ENCODE measurements around the gene DAGLA. TPM values are rescaled to one million over a fixed set of nuclear protein-coding genes. Genes with fewer than 3 reads are reported as not detected.

The DAGLA gene
- total RNA-seq, 1 donor from 2014 or later = 4.8 TPM

- no peak for TF ChIP-seq CTCF (IDR thresholded peaks at IDR 0.05)
- peak overlapping the region; percentile 100 for H3K27ac Mint-ChIP-seq (ENCODE audit: unreplicated experiment)
Observed at GRCh38 chr11:61791737-61792309, 111.6 kb downstream of the DAGLA start.

GRCh38 chr11:61792310-61793082, 112.3 kb downstream of the DAGLA start, which contains the start of the genes FEN1 and TMEM258:
FEN1 (plus strand) TSS chr11:61792911; CDS start chr11:61795362, 2,451 bp downstream.
TMEM258 (minus strand) TSS chr11:61792599; CDS start chr11:61792558, 41 bp downstream.
- Mint-ChIP-seq H3K36me3 (ENCODE audit: low read depth) (peaks cover 12% of the 10 kb centered on the region), H3K4me1 (ENCODE audit: low read depth) (peaks cover 24% of the 10 kb centered on the region), H3K27ac (ENCODE audit: unreplicated experiment) (peak within 1 kb of the TSS; percentile 100), H3K9me3 (ENCODE audit: low read depth) (no peaks in the 10 kb centered on the region), H3K4me3 (ENCODE audit: unreplicated experiment) (peak within 1 kb of the TSS; percentile 94), H3K27me3 (ENCODE audit: low read depth) (no peaks in the 10 kb centered on the region)
- no peak for DNase-seq (ENCODE audit: low spot score)
- peak; percentile 24 for TF ChIP-seq CTCF (IDR thresholded peaks at IDR 0.05)

More at GRCh38 chr11:61791737-61792309, 111.6 kb downstream of the DAGLA start:
- no peak for DNase-seq (ENCODE audit: low spot score)
- Mint-ChIP-seq H3K36me3 (ENCODE audit: low read depth) (peaks cover 12% of the 10 kb centered on the region), H3K4me3 (ENCODE audit: unreplicated experiment) (peak overlapping the region; percentile 94), H3K27me3 (ENCODE audit: low read depth) (no peaks in the 10 kb centered on the region), H3K4me1 (ENCODE audit: low read depth) (peaks cover 17% of the 10 kb centered on the region), H3K9me3 (ENCODE audit: low read depth) (no peaks in the 10 kb centered on the region)

GRCh38 chr11:61793083-61793828, 113.1 kb downstream of the DAGLA start:
- Mint-ChIP-seq H3K27ac (ENCODE audit: unreplicated experiment) (peak overlapping the region; percentile 100), H3K4me1 (ENCODE audit: low read depth) (peaks cover 24% of the 10 kb centered on the region), H3K9me3 (ENCODE audit: low read depth) (no peaks in the 10 kb centered on the region), H3K27me3 (ENCODE audit: low read depth) (no peaks in the 10 kb centered on the region), H3K36me3 (ENCODE audit: low read depth) (peaks cover 10% of the 10 kb centered on the region), H3K4me3 (ENCODE audit: unreplicated experiment) (peak overlapping the region; percentile 94)
- TF ChIP-seq CTCF (IDR thresholded peaks at IDR 0.05) = no peak
- DNase-seq (ENCODE audit: low spot score) = peak; percentile 70

GRCh38 chr11:61793829-61794204, 113.6 kb downstream of the DAGLA start:
- Mint-ChIP-seq H3K36me3 (ENCODE audit: low read depth) (peaks cover 10% of the 10 kb centered on the region), H3K27ac (ENCODE audit: unreplicated experiment) (no peak overlapping the region), H3K4me1 (ENCODE audit: low read depth) (peaks cover 24% of the 10 kb centered on the region), H3K4me3 (ENCODE audit: unreplicated experiment) (peak overlapping the region; percentile 94), H3K9me3 (ENCODE audit: low read depth) (no peaks in the 10 kb centered on the region), H3K27me3 (ENCODE audit: low read depth) (no peaks in the 10 kb centered on the region)
- peak; percentile 22 for DNase-seq (ENCODE audit: low spot score)
- TF ChIP-seq CTCF (IDR thresholded peaks at IDR 0.05) = no peak

GRCh38 chr11:61794579-61794978, 114.4 kb downstream of the DAGLA start:
- no peak overlapping the region for H3K4me3 Mint-ChIP-seq (ENCODE audit: unreplicated experiment)
- peaks cover 6% of the 10 kb centered on the region for H3K36me3 Mint-ChIP-seq (ENCODE audit: low read depth)
- H3K9me3 Mint-ChIP-seq (ENCODE audit: low read depth) = no peaks in the 10 kb centered on the region
- DNase-seq (ENCODE audit: low spot score) = no peak
- H3K27ac Mint-ChIP-seq (ENCODE audit: unreplicated experiment) = peak overlapping the region; percentile 61
- H3K27me3 Mint-ChIP-seq (ENCODE audit: low read depth) = no peaks in the 10 kb centered on the region
- no peak for TF ChIP-seq CTCF (IDR thresholded peaks at IDR 0.05)
- H3K4me1 Mint-ChIP-seq (ENCODE audit: low read depth) = peaks cover 24% of the 10 kb centered on the region
